Mesenchymal stem cell (in vitro differentiated cells and primary cell): ENCODE results near the gene NTN4.

Experiments used
- DNase-seq: peaks from one replicate; pipeline ENCODE4 v3.0.0-alpha.2; 2013
- H2AFZ ChIP-seq: one replicate; pipeline ENCODE4 v1.6.1; 2013; ENCODE audit warnings: low read depth, mild to moderate bottlenecking, control low read depth, inconsistent platforms, low read length, moderate library complexity
- H2AK5ac ChIP-seq: 2 replicates; pipeline ENCODE4 v1.6.1; 2013; ENCODE audit warnings: low read length, moderate library complexity, mild to moderate bottlenecking, inconsistent platforms; ENCODE audit not compliant: severe bottlenecking
- H2BK120ac ChIP-seq: one replicate; pipeline ENCODE4 v1.6.1; 2013; ENCODE audit warnings: low read depth, mild to moderate bottlenecking, inconsistent platforms, low read length, moderate library complexity
- H2BK12ac ChIP-seq, 2 experiments: one replicate each; pipeline ENCODE4 v1.6.1; 2013; ENCODE audit warnings: inconsistent platforms in 2 of 2, low read length in 2 of 2, mild to moderate bottlenecking in 2 of 2, moderate library complexity in 2 of 2, control low read depth in 1 of 2
- H2BK15ac ChIP-seq: one replicate; pipeline ENCODE4 v1.6.1; 2013; ENCODE audit warnings: mild to moderate bottlenecking, low read depth, inconsistent platforms; ENCODE audit not compliant: poor library complexity, severe bottlenecking
- H2BK5ac ChIP-seq: 2 replicates; pipeline ENCODE4 v1.6.1; 2013; ENCODE audit warnings: low read depth, mild to moderate bottlenecking, low read length, control low read depth, inconsistent platforms; ENCODE audit not compliant: poor library complexity, severe bottlenecking
- H3K14ac ChIP-seq, 2 experiments: one replicate each; pipeline ENCODE4 v1.6.1; 2013; ENCODE audit warnings: inconsistent platforms in 2 of 2, low read length in 2 of 2, control low read depth in 1 of 2, mild to moderate bottlenecking in 1 of 2, moderate library complexity in 1 of 2
- H3K18ac ChIP-seq, 2 experiments: one replicate each; pipeline ENCODE4 v1.6.1; 2013; ENCODE audit warnings: inconsistent platforms in 2 of 2, low read length in 2 of 2, control low read depth in 1 of 2, low read depth in 1 of 2, mild to moderate bottlenecking in 1 of 2
- H3K23ac ChIP-seq, 2 experiments: one replicate each; pipeline ENCODE4 v1.6.1; 2013; ENCODE audit warnings: inconsistent platforms in 2 of 2, low read length in 2 of 2, mild to moderate bottlenecking in 2 of 2, moderate library complexity in 2 of 2, control low read depth in 1 of 2
- H3K27ac ChIP-seq: 2 replicates; pipeline ENCODE4 v1.5.1; 2013; ENCODE audit warnings: mild to moderate bottlenecking, moderate library complexity, low read length, control low read depth, inconsistent platforms; ENCODE audit not compliant: poor library complexity, severe bottlenecking
- H3K27me3 ChIP-seq, 2 experiments: 2 replicates each; pipeline versions ENCODE4 v1.6.1 to v1.7.0; 2013; ENCODE audit warnings: low read length in 2 of 2, mild to moderate bottlenecking in 2 of 2, moderate library complexity in 2 of 2, control low read depth in 1 of 2, inconsistent platforms in 1 of 2; ENCODE audit not compliant: control insufficient read depth in 1 of 2, insufficient read depth in 1 of 2
- H3K36me3 ChIP-seq, 2 experiments: 2 replicates each; pipeline versions ENCODE4 v1.6.1 to v1.7.0; 2013; ENCODE audit warnings: low read length in 2 of 2, control low read depth in 1 of 2, inconsistent platforms in 1 of 2, low read depth in 1 of 2, mild to moderate bottlenecking in 1 of 2; ENCODE audit not compliant: insufficient read depth in 2 of 2, control insufficient read depth in 1 of 2
- H3K4ac ChIP-seq, 2 experiments: one replicate each; pipeline ENCODE4 v1.6.1; 2013; ENCODE audit warnings: inconsistent platforms in 2 of 2, low read length in 2 of 2, mild to moderate bottlenecking in 2 of 2, moderate library complexity in 2 of 2, control low read depth in 1 of 2, low read depth in 1 of 2
- H3K4me1 ChIP-seq: 2 replicates; pipeline ENCODE4 v1.6.1; 2013; ENCODE audit warnings: low read depth, low read length, control low read depth; ENCODE audit not compliant: control insufficient read depth, insufficient read depth
- H3K4me2 ChIP-seq: 2 replicates; pipeline ENCODE4 v1.6.1; 2013; ENCODE audit warnings: low read length, mild to moderate bottlenecking, inconsistent platforms; ENCODE audit not compliant: poor library complexity, severe bottlenecking
- H3K4me3 ChIP-seq, 2 experiments: 2 replicates each; pipeline versions ENCODE4 v1.5.1 to v1.7.0; 2013; ENCODE audit warnings: low read length in 2 of 2, mild to moderate bottlenecking in 2 of 2, control low read depth in 1 of 2, low read depth in 1 of 2; ENCODE audit not compliant: insufficient read depth in 1 of 2
- H3K79me1 ChIP-seq: replicated peaks from 2 replicates; pipeline ENCODE4 v1.6.1; 2013; ENCODE audit warnings: mild to moderate bottlenecking, control low read depth, low read length, inconsistent platforms; ENCODE audit not compliant: poor library complexity, severe bottlenecking
- H3K9ac ChIP-seq: 2 replicates; pipeline ENCODE4 v1.7.0; 2013; ENCODE audit warnings: mild to moderate bottlenecking, low read length, moderate library complexity
- H3K9me3 ChIP-seq: 2 replicates; pipeline ENCODE4 v1.7.0; 2013; ENCODE audit warnings: mild to moderate bottlenecking, low read length; ENCODE audit not compliant: control insufficient read depth
- H4K8ac ChIP-seq: one replicate; pipeline ENCODE4 v1.6.1; 2013; ENCODE audit warnings: inconsistent platforms, mild to moderate bottlenecking, low read length, moderate library complexity
- H4K91ac ChIP-seq: one replicate; pipeline ENCODE4 v1.6.1; 2013; ENCODE audit warnings: mild to moderate bottlenecking, low read length, inconsistent platforms
- WGBS: methylation state at CpG from one replicate; pipeline ENCODE4 v1.1.7; 2013; ENCODE audit warnings: mixed read lengths; 5-methylcytosine and 5-hydroxymethylcytosine counted together

NTN4 gene

GRCh38 chr12:95690861-95691635 is 99.5 kb downstream of the NTN4 start:
- no peaks in the 10 kb centered on the region for H3K79me1 ChIP-seq
- H3K4me2 ChIP-seq: no peak overlapping the region
- H3K36me3 ChIP-seq: peaks cover 0 to 7% of the 10 kb centered on the region in 2 experiments
- DNase-seq: no peak
- H4K91ac ChIP-seq: no peak overlapping the region
- H2BK120ac ChIP-seq: no peak overlapping the region
- H2AK5ac ChIP-seq: no peak overlapping the region
- H3K27ac ChIP-seq: no peak overlapping the region
- no peak overlapping the region for H2AFZ ChIP-seq
- no peak overlapping the region for H2BK15ac ChIP-seq
- H3K23ac ChIP-seq: no peak overlapping the region
- 78% methylated on average over 8 of the region's 8 CpGs for WGBS
- H3K4me1 ChIP-seq: no peaks in the 10 kb centered on the region
- H2BK5ac ChIP-seq: no peak overlapping the region
- no peaks in the 10 kb centered on the region for H3K9me3 ChIP-seq
- H3K27me3 ChIP-seq: no peaks in the 10 kb centered on the region
- H3K4ac ChIP-seq: no peak overlapping the region
- H2BK12ac ChIP-seq: no peak overlapping the region
- H3K9ac ChIP-seq: no peak overlapping the region
- no peak overlapping the region for H3K18ac ChIP-seq
- no peak overlapping the region for H4K8ac ChIP-seq
- H3K14ac ChIP-seq: no peak overlapping the region
- H3K4me3 ChIP-seq: no peak overlapping the region

- no peak overlapping the region for H3K27ac ChIP-seq
- no peaks in the 10 kb centered on the region for H3K79me1 ChIP-seq
- no peak overlapping the region for H4K91ac ChIP-seq
- DNase-seq: no peak
- no peaks in the 10 kb centered on the region for H3K27me3 ChIP-seq
- 91% methylated on average over 2 of the region's 2 CpGs for WGBS
- H3K23ac ChIP-seq: no peak overlapping the region
- no peak overlapping the region for H3K4ac ChIP-seq
- H3K9ac ChIP-seq: no peak overlapping the region
- no peak overlapping the region for H2BK120ac ChIP-seq
- no peak overlapping the region for H2AK5ac ChIP-seq
- no peak overlapping the region for H3K4me2 ChIP-seq
- no peaks in the 10 kb centered on the region for H3K4me1 ChIP-seq
- no peak overlapping the region for H2BK12ac ChIP-seq
- H2BK15ac ChIP-seq: no peak overlapping the region
- H2BK5ac ChIP-seq: no peak overlapping the region
- H3K36me3 ChIP-seq: peaks cover 0 to 16% of the 10 kb centered on the region in 2 experiments
- H3K18ac ChIP-seq: no peak overlapping the region
- no peaks in the 10 kb centered on the region for H3K9me3 ChIP-seq
- no peak overlapping the region for H3K14ac ChIP-seq
- H2AFZ ChIP-seq: no peak overlapping the region
- no peak overlapping the region for H4K8ac ChIP-seq
- no peak overlapping the region for H3K4me3 ChIP-seq
Measured at GRCh38 chr12:95687937-95688336, 102.6 kb downstream of the NTN4 start.

GRCh38 chr12:95683418-95683817 is 107.1 kb downstream of the NTN4 start:
- H2BK12ac ChIP-seq: no peak overlapping the region
- no peak overlapping the region for H4K8ac ChIP-seq
- no peak overlapping the region for H2BK5ac ChIP-seq
- H3K9ac ChIP-seq: no peak overlapping the region
- H2AK5ac ChIP-seq: no peak overlapping the region
- DNase-seq: no peak
- WGBS: 90% methylated on average over 9 of the region's 10 CpGs
- H3K36me3 ChIP-seq: peaks cover 0 to 22% of the 10 kb centered on the region in 2 experiments
- no peaks in the 10 kb centered on the region for H3K79me1 ChIP-seq
- no peak overlapping the region for H3K4ac ChIP-seq
- no peak overlapping the region for H3K18ac ChIP-seq
- H2AFZ ChIP-seq: no peak overlapping the region
- no peak overlapping the region for H3K27ac ChIP-seq
- H3K14ac ChIP-seq: no peak overlapping the region
- no peak overlapping the region for H2BK15ac ChIP-seq
- H2BK120ac ChIP-seq: no peak overlapping the region
- H4K91ac ChIP-seq: no peak overlapping the region
- H3K9me3 ChIP-seq: no peaks in the 10 kb centered on the region
- no peak overlapping the region for H3K23ac ChIP-seq
- H3K27me3 ChIP-seq: no peaks in the 10 kb centered on the region
- no peaks in the 10 kb centered on the region for H3K4me1 ChIP-seq
- H3K4me3 ChIP-seq: no peak overlapping the region
- no peak overlapping the region for H3K4me2 ChIP-seq

- Histone ChIP-seq H4K91ac (no peak overlapping the region), H3K4me1 (no peaks in the 10 kb centered on the region), H3K36me3 (peaks cover 0 to 20% of the 10 kb centered on the region in 2 experiments), H4K8ac (no peak overlapping the region), H2BK120ac (no peak overlapping the region), H3K4me3 (no peak overlapping the region), H3K9ac (no peak overlapping the region), H2BK5ac (no peak overlapping the region), H2BK15ac (no peak overlapping the region), H3K27ac (no peak overlapping the region), H3K14ac (no peak overlapping the region), H3K4ac (no peak overlapping the region), H3K9me3 (no peaks in the 10 kb centered on the region), H3K18ac (no peak overlapping the region), H3K27me3 (no peaks in the 10 kb centered on the region), H3K79me1 (no peaks in the 10 kb centered on the region), H2AFZ (no peak overlapping the region), H3K23ac (no peak overlapping the region), H3K4me2 (no peak overlapping the region), H2AK5ac (no peak overlapping the region), H2BK12ac (no peak overlapping the region)
- no peak for DNase-seq
- WGBS: 78% methylated on average over 2 of the region's 4 CpGs
Measured at GRCh38 chr12:95681210-95681765, 109.3 kb downstream of the NTN4 start.
